ENCODE data around the gene MAP3K12.

Gene MAP3K12

DNA sequence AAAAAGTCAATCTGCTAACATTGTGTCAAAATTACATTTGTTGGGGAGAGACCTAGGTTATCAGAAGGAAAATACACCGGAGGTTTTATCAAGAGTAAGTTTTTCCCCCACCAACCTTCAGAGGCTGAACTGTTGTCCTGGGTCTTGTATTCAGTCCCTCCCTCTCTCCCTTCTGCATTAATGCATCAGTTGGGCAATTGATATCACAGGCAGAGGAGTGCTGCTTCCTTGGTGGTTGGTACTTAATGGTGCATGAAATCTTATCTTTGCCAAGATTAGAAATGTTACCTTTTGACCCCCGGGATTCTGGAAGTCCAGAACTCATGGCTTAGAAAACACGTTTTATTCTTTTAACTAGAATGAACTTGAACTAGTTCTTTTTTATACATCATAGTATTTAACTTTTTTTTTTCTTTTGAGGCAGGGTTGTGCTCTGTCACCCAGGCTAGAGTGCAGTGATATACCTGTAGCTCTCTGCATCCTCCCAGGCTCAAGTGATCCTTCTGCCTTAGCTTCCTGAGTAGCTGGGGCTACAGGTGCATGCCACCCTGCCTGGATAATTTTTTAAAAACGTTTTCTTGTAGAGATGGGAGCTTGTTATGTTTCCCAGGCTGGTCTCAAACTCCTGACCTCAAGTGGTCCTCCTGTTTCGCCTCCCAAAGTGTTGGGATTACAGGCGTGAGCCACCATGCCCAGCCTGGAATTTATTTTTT, 42.4 kb downstream of the MAP3K12 start:
- Histone ChIP-seq H3K4me3 (ENCODE audit: low read length) (no peak overlapping the region), H3K4me1 (ENCODE audit: control insufficient read depth, low read length) (peaks cover 23% of the 10 kb centered on the region), H3K9me2 (replicated peaks; ENCODE audit: control insufficient read depth, low read length) (no peaks in the 10 kb centered on the region), H3K36me3 (ENCODE audit: control insufficient read depth, low read length) (peaks cover 97% of the 10 kb centered on the region), H3K79me2 (ENCODE audit: control insufficient read depth, low read length) (peaks cover 96% of the 10 kb centered on the region), H3K4me2 (ENCODE audit: low read length) (no peak overlapping the region), H3K27ac (ENCODE audit: low read depth, low read length) (no peak overlapping the region), H4K20me1 (ENCODE audit: control insufficient read depth, insufficient read depth, low read depth, low read length) (peaks cover 45% of the 10 kb centered on the region), H3K27me3 (ENCODE audit: control insufficient read depth, low read length) (no peaks in the 10 kb centered on the region), H3K9me3 (ENCODE audit: control insufficient read depth, insufficient read depth, low read length) (no peaks in the 10 kb centered on the region), H3F3A (ENCODE audit: control insufficient read depth, insufficient read depth) (peaks cover 29% of the 10 kb centered on the region)
- TF ChIP-seq EZH2phosphoT487 (IDR thresholded peaks at IDR 0.05; ENCODE audit: borderline replicate concordance, low read length), result no peak
- TF ChIP-seq, protein P1, sequence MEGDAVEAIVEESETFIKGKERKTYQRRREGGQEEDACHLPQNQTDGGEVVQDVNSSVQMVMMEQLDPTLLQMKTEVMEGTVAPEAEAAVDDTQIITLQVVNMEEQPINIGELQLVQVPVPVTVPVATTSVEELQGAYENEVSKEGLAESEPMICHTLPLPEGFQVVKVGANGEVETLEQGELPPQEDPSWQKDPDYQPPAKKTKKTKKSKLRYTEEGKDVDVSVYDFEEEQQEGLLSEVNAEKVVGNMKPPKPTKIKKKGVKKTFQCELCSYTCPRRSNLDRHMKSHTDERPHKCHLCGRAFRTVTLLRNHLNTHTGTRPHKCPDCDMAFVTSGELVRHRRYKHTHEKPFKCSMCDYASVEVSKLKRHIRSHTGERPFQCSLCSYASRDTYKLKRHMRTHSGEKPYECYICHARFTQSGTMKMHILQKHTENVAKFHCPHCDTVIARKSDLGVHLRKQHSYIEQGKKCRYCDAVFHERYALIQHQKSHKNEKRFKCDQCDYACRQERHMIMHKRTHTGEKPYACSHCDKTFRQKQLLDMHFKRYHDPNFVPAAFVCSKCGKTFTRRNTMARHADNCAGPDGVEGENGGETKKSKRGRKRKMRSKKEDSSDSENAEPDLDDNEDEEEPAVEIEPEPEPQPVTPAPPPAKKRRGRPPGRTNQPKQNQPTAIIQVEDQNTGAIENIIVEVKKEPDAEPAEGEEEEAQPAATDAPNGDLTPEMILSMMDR (IDR thresholded peaks at IDR 0.05; ENCODE audit: low read depth, low read length, poor library complexity, severe bottlenecking), result no peak

DNA sequence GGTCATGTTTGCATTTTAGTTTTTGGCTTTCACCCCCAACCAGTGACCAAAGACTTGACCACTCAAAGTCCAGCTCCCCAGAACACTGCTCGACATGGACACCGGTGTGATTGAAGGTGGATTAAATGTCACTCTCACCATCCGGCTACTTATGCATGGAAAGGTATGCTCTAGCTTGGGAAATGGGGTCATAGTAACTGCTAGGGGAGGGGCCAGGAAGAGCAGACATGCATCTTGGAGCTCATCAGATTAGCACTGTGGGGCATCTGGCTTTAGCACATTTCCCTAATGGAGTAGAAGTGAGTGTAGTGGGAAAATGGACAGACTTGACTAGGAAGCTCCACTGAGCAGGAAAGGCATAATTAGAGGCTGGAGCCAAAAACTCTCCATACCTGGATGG, 44.6 kb downstream of the MAP3K12 start:
- peaks cover 76% of the 10 kb centered on the region for H3K36me3 ChIP-seq (ENCODE audit: control insufficient read depth, low read length)
- no peaks in the 10 kb centered on the region for H3K9me2 ChIP-seq (replicated peaks; ENCODE audit: control insufficient read depth, low read length)
- peaks cover 31% of the 10 kb centered on the region for H3K4me1 ChIP-seq (ENCODE audit: control insufficient read depth, low read length)
- H3K4me2 ChIP-seq (ENCODE audit: low read length), result peak overlapping the region; percentile 87
- no peak overlapping the region for H3K27ac ChIP-seq (ENCODE audit: low read depth, low read length)
- TF ChIP-seq, protein P1 (IDR thresholded peaks at IDR 0.05; ENCODE audit: low read depth, low read length, poor library complexity, severe bottlenecking), result no peak
- no peak for TF ChIP-seq EZH2phosphoT487 (IDR thresholded peaks at IDR 0.05; ENCODE audit: borderline replicate concordance, low read length)
- H3K9me3 ChIP-seq (ENCODE audit: control insufficient read depth, insufficient read depth, low read length), result no peaks in the 10 kb centered on the region
- no peak overlapping the region for H3K4me3 ChIP-seq (ENCODE audit: low read length)
- H3K79me2 ChIP-seq (ENCODE audit: control insufficient read depth, low read length), result peaks cover 74% of the 10 kb centered on the region
- no peaks in the 10 kb centered on the region for H3K27me3 ChIP-seq (ENCODE audit: control insufficient read depth, low read length)
- H3F3A ChIP-seq (ENCODE audit: control insufficient read depth, insufficient read depth), result peaks cover 31% of the 10 kb centered on the region
- peaks cover 40% of the 10 kb centered on the region for H4K20me1 ChIP-seq (ENCODE audit: control insufficient read depth, insufficient read depth, low read depth, low read length)

DNA sequence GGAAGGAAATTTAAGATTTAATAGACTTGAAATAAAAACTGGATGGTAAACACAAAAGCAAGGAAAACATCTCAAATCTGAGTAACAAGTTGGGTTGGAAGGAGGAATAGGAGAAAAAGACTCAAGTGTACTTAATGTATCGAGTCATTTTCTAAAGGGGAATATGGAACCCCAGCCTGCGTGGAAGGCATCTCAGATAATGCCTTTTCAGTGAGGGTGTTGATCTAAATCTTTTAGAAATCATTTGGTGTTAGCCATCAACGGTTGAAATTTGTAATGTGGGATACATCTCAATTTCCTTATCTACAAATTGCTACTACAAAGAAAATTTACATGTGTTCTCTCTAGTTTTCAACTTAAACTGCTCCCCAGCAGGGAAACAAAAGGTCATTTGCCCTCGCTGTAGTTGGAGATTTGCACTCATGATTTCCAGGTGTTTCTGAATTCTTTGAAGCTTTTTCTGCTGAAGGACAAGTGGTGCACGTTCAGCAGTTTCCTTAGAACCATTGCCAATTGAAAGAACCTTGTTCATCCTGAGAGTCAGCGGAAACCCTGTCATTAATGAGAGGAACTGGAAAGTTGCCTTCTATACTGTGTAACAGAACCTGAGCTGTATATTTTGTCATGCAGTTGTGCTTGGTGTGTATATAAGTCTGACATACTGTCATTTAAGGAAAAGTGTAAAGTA, 45.2 kb downstream of the MAP3K12 start:
- peaks cover 68% of the 10 kb centered on the region for H3K79me2 ChIP-seq (ENCODE audit: control insufficient read depth, low read length)
- peak overlapping the region; percentile 99 for H3K4me3 ChIP-seq (ENCODE audit: low read length)
- H3K36me3 ChIP-seq (ENCODE audit: control insufficient read depth, low read length), result peaks cover 70% of the 10 kb centered on the region
- no peaks in the 10 kb centered on the region for H3K9me3 ChIP-seq (ENCODE audit: control insufficient read depth, insufficient read depth, low read length)
- H3F3A ChIP-seq (ENCODE audit: control insufficient read depth, insufficient read depth), result peaks cover 30% of the 10 kb centered on the region
- peak overlapping the region; percentile 87 for H3K4me2 ChIP-seq (ENCODE audit: low read length)
- no peaks in the 10 kb centered on the region for H3K9me2 ChIP-seq (replicated peaks; ENCODE audit: control insufficient read depth, low read length)
- H3K27me3 ChIP-seq (ENCODE audit: control insufficient read depth, low read length), result no peaks in the 10 kb centered on the region
- peaks cover 30% of the 10 kb centered on the region for H3K4me1 ChIP-seq (ENCODE audit: control insufficient read depth, low read length)
- TF ChIP-seq, protein P1 (IDR thresholded peaks at IDR 0.05; ENCODE audit: low read depth, low read length, poor library complexity, severe bottlenecking), result no peak
- no peak for TF ChIP-seq EZH2phosphoT487 (IDR thresholded peaks at IDR 0.05; ENCODE audit: borderline replicate concordance, low read length)
- peaks cover 39% of the 10 kb centered on the region for H4K20me1 ChIP-seq (ENCODE audit: control insufficient read depth, insufficient read depth, low read depth, low read length)
- H3K27ac ChIP-seq (ENCODE audit: low read depth, low read length), result no peak overlapping the region
